K562 (cell line): ENCODE results near the gene CYP4F11. TPM values are rescaled to one million over a fixed set of nuclear protein-coding genes. Genes with fewer than 3 reads are reported as not detected.

Experiments
- ATAC-seq: fragments of 200-7000 bp; cut with Tn5 transposase; 3 replicates; pipeline ENCODE4 v1.9.1; 2020; ENCODE audit warnings: moderate library complexity
- BruUV-seq: library from RNA; stranded (reverse); fragments of 400-500 nt; replicated peaks from 2 replicates; lab custom pipeline; 2021; lab: Mats Ljungman, UMichigan
- CTCF ChIA-PET: fragments of 300-600 bp; formaldehyde crosslinking; extraction: SDS; loops from one replicate; lab custom pipeline; 2021; ENCODE audit warnings: low intra/inter-chr PET ratio; lab: Yijun Ruan, JAX
- POLR2A ChIA-PET: fragments of 300-600, 350-650 bp; sonication (Branson Sonifier 250); formaldehyde crosslinking; extraction: SDS; loops from one replicate; lab custom pipeline; 2021; ENCODE audit warnings: antibody characterized with exemption, inconsistent platforms; lab: Yijun Ruan, JAX
- DNase-seq, 4 experiments: peaks; one replicate each; pipeline versions ENCODE4 v3.0.0 to v3.0.0-alpha.2; 2011 to 2018; ENCODE audit warnings: low spot score in 3 of 4, mixed read lengths in 3 of 4; ENCODE audit errors: extremely low read depth in 1 of 4
- FAIRE-seq: peaks from 2 replicates; lab custom pipeline; 2011; peaks lifted over from hg19 to GRCh38; lab: Jason Lieb, UNC
- H2AFZ ChIP-seq: 2 replicates; pipeline ENCODE4 v1.6.0; 2011; ENCODE audit warnings: low read depth, low read length, control low read depth, inconsistent platforms
- H3K27ac ChIP-seq: fragments of 200-600 bp; 3 replicates; pipeline ENCODE4 v1.8.0; 2011; ENCODE audit warnings: low read depth, mild to moderate bottlenecking, control low read depth, inconsistent platforms, low read length, moderate library complexity, mixed read lengths; ENCODE audit errors: extremely low read depth
- H3K27me3 ChIP-seq, 2 experiments: fragments of 300-600 bp in 1 of 2; 2 replicates in 1 of 2; 3 replicates in 1 of 2; pipeline versions ENCODE4 v1.6.0 to v1.8.0; 2011; ENCODE audit warnings: inconsistent platforms in 2 of 2, low read length in 2 of 2, mild to moderate bottlenecking in 1 of 2, mixed read lengths in 1 of 2, moderate library complexity in 1 of 2; ENCODE audit not compliant: control insufficient read depth in 2 of 2, insufficient read depth in 2 of 2
- H3K36me3 ChIP-seq: fragments of 300-600 bp; 3 replicates; pipeline ENCODE4 v1.8.0; 2011; ENCODE audit warnings: mild to moderate bottlenecking, low read length, inconsistent platforms; ENCODE audit not compliant: control insufficient read depth, insufficient read depth
- H3K4me1 ChIP-seq, 2 experiments: fragments of 200-600 bp in 1 of 2; replicated peaks in 1 of 2; 2 replicates in 1 of 2; 3 replicates in 1 of 2; pipeline versions ENCODE4 v1.5.1 to v1.8.0; 2011; ENCODE audit warnings: inconsistent platforms in 2 of 2, low read length in 2 of 2, mild to moderate bottlenecking in 1 of 2, mixed read lengths in 1 of 2, moderate library complexity in 1 of 2; ENCODE audit not compliant: control insufficient read depth in 2 of 2, insufficient read depth in 2 of 2
- H3K4me2 ChIP-seq: 2 replicates; pipeline ENCODE4 v1.6.1; 2011; ENCODE audit warnings: low read length, control low read depth, inconsistent platforms, mixed read lengths; ENCODE audit not compliant: insufficient read depth
- H3K4me3 ChIP-seq: fragments of 200-600 bp; sonication (generic), shearing (Covaris generic); 2 replicates; pipeline ENCODE4 v1.5.1; 2016; ENCODE audit warnings: control low read depth, inconsistent platforms
- H3K79me2 ChIP-seq: fragments of 200-600 bp; 3 replicates; pipeline ENCODE4 v1.8.0; 2011; ENCODE audit warnings: low read length, inconsistent platforms; ENCODE audit not compliant: control insufficient read depth, insufficient read depth
- H3K9ac ChIP-seq, 2 experiments: 2 replicates each; pipeline versions ENCODE4 v1.6.0 to v1.6.1; 2011; ENCODE audit warnings: low read depth in 2 of 2, low read length in 2 of 2, control low read depth in 1 of 2, inconsistent platforms in 1 of 2, mild to moderate bottlenecking in 1 of 2, mixed read lengths in 1 of 2; ENCODE audit not compliant: insufficient read depth in 1 of 2
- H3K9me1 ChIP-seq: one replicate; pipeline ENCODE4 v1.6.0; 2011; ENCODE audit warnings: inconsistent platforms, mild to moderate bottlenecking, low read length, moderate library complexity; ENCODE audit not compliant: control insufficient read depth, insufficient read depth
- H3K9me3 ChIP-seq: replicated peaks from 2 replicates; pipeline ENCODE4 v1.5.1; 2011; ENCODE audit warnings: low read depth, low read length, inconsistent platforms; ENCODE audit not compliant: control insufficient read depth, insufficient read depth
- H4K20me1 ChIP-seq: replicated peaks from 2 replicates; pipeline ENCODE4 v1.6.1; 2011; ENCODE audit warnings: low read length, inconsistent platforms, mixed read lengths; ENCODE audit not compliant: control insufficient read depth, insufficient read depth
- CREB1 ChIP-seq, 2 experiments: sonication (generic) in 1 of 2; formaldehyde crosslinking in 1 of 2; IDR thresholded peaks; 2 replicates each; pipeline versions ENCODE4 v1.6.1 to v1.8.0; 2012 to 2022; ENCODE audit warnings: inconsistent platforms in 1 of 2, mild to moderate bottlenecking in 1 of 2, missing genetic modification reagents in 1 of 2, moderate library complexity in 1 of 2
- ELK1 ChIP-seq: sonication (generic); formaldehyde crosslinking; IDR thresholded peaks from 2 replicates; pipeline ENCODE4 v1.8.1; 2022; ENCODE audit warnings: missing genetic modification reagents
- GABPB1 ChIP-seq: sonication (generic); formaldehyde crosslinking; IDR thresholded peaks from 2 replicates; pipeline ENCODE4 v1.8.0; 2022; ENCODE audit warnings: mild to moderate bottlenecking, missing genetic modification reagents
- GATAD2B ChIP-seq: fragments of 450-650 bp; IDR thresholded peaks from 2 replicates; pipeline ENCODE4 v1.6.1; 2017; ENCODE audit warnings: mild to moderate bottlenecking, borderline replicate concordance
- HOMEZ ChIP-seq: fragments of 250-450 bp; sonication (Bioruptor Pico); IDR thresholded peaks from 2 replicates; pipeline ENCODE4 v1.4.0; 2020; ENCODE audit warnings: mild to moderate bottlenecking, moderate library complexity
- PHB2 ChIP-seq: fragments of 450-650 bp; IDR thresholded peaks from 2 replicates; pipeline ENCODE4 v1.6.1; 2017; ENCODE audit warnings: low read depth
- RBBP5 ChIP-seq: fragments of 200-600 bp; sonication (generic); IDR thresholded peaks from 2 replicates; pipeline ENCODE4 v1.6.1; 2012; ENCODE audit warnings: borderline replicate concordance, mild to moderate bottlenecking, low read length, control low read depth, inconsistent platforms; ENCODE audit not compliant: insufficient read depth, poor library complexity, severe bottlenecking
- SAP30 ChIP-seq: fragments of 200-600 bp; sonication (generic); IDR thresholded peaks from 2 replicates; pipeline ENCODE4 v1.6.1; 2012; ENCODE audit warnings: borderline replicate concordance, low read depth, mild to moderate bottlenecking, moderate library complexity, low read length, control low read depth, inconsistent platforms; ENCODE audit not compliant: insufficient read depth, poor library complexity, severe bottlenecking
- ZKSCAN8 ChIP-seq: fragments of 200-800 bp; sonication (Bioruptor generic); IDR thresholded peaks from 2 replicates; pipeline ENCODE4 v1.6.1; 2016; ENCODE audit warnings: missing genetic modification characterization, missing compliant biosample characterization
- ZNF134 ChIP-seq: fragments of 250-450 bp; sonication (Bioruptor Pico); conservative IDR thresholded peaks from 2 replicates; pipeline ENCODE4 v1.4.0; 2020
- ZNF75A ChIP-seq: fragments of 450-650 bp; formaldehyde crosslinking; IDR thresholded peaks from 2 replicates; pipeline ENCODE4 v1.4.0; 2020; ENCODE audit warnings: mild to moderate bottlenecking
- WGBS: fragments of 100-300 bp; shearing (Covaris generic); methylation state at CpG from one replicate; pipeline ENCODE4 v1.1.6; 2016; ENCODE audit warnings: low coverage, mixed read lengths; ENCODE audit not compliant: insufficient coverage; ENCODE audit errors: missing lambda C conversion rate; 5-methylcytosine and 5-hydroxymethylcytosine counted together
- in situ Hi-C: fragments of 300-500 bp; cut with MboI; formaldehyde crosslinking; loops from 4 replicates; pipeline ENCODE4 v1.15.0; 2018; ENCODE audit warnings: inconsistent platforms, mixed read lengths
- intact Hi-C: fragments of 100-400 bp; cut with micrococcal nuclease; formaldehyde crosslinking; loops from 2 replicates; pipeline ENCODE4 v1.14.2; 2022
- polyA plus RNA-seq, 8 experiments: library from polyadenylated mRNA; depleted of rRNA in 4 of 8; stranded (reverse) in 5 of 8; unstranded in 3 of 8; fragments of >200 nt; fragmentation: Nextera tagmentation in 2 of 8; fragmentation: Illumina TruSeq in 1 of 8; extraction: Ambion mirVana in 2 of 8; extraction: Trizol in 1 of 8; gene quantifications; 2 replicates each; pipeline versions ENCODE4 v1.2.1 to v1.2.3, GENCODE V29; 2011 to 2014; ENCODE audit warnings: inconsistent platforms in 1 of 8, missing spikeins in 1 of 8
- total RNA-seq, 7 experiments: library from RNA; depleted of rRNA in 6 of 7; stranded (reverse); fragments of >200 nt in 6 of 7; fragmentation: Illumina TruSeq in 2 of 7; extraction: Trizol in 2 of 7; gene quantifications; 2 replicates each; pipeline versions ENCODE4 v1.2.1 to v1.2.3, GENCODE V29; 2011 to 2021; ENCODE audit warnings: low replicate concordance in 1 of 7
- TF ChIP-seq, protein P1 (sequence below): fragments of 450-650 bp; IDR thresholded peaks from one replicate; pipeline ENCODE4 v1.6.1; 2018; ENCODE audit warnings: mild to moderate bottlenecking, moderate library complexity; ENCODE audit not compliant: partially characterized antibody

Gene CYP4F11
- total and polyA plus RNA-seq, 9 of the 15 experiments (the other 6 are each of a cell fraction or from before 2014, with no cell fraction given): 0.03 TPM; not detected in 8

GRCh38 chr19:15928321-15928720, 6.0 kb downstream of the CYP4F11 start:
- Histone ChIP-seq H3K79me2 (no peaks in the 10 kb centered on the region), H3K27me3 (peaks cover 0 to 26% of the 10 kb centered on the region in 2 experiments; a peak in 2 of 5 replicates), H3K9me1 (no peaks in the 10 kb centered on the region), H3K9me3 (no peaks in the 10 kb centered on the region), H3K4me3 (no peak overlapping the region), H3K4me2 (no peak overlapping the region), H2AFZ (no peak overlapping the region), H3K4me1 (no peaks in the 10 kb centered on the region), H3K36me3 (no peaks in the 10 kb centered on the region), H3K9ac (no peak overlapping the region), H3K27ac (no peak overlapping the region), H4K20me1 (no peaks in the 10 kb centered on the region)
- no peak for DNase-seq
- TF ChIP-seq ELK1 (CRISPR knock-in tag): no peak
- TF ChIP-seq RBBP5: no peak
- TF ChIP-seq GATAD2B: no peak
- no peak for TF ChIP-seq ZNF75A (CRISPR knock-in tag)
- BruUV-seq: no TSS peak
- ChIA-PET POLR2A (interaction anchor here (0.5 kb wide), 1 partner anchor 185 kb away, joined by 3 read pairs; no protein-coding TSS in a partner anchor), CTCF (no interaction called here)
- WGBS: 0% methylated on average over 3 of the region's 3 CpGs
- intact Hi-C loops: no loop called here
- no peak for ATAC-seq
- FAIRE-seq: no peak
- in situ Hi-C loops: no loop called here

- peaks cover 3% of the 10 kb centered on the region for H3K9me1 ChIP-seq
- BruUV-seq: no TSS peak
- H3K4me3 ChIP-seq: no peak overlapping the region
- no peaks in the 10 kb centered on the region for H3K79me2 ChIP-seq
- H3K9me3 ChIP-seq: no peaks in the 10 kb centered on the region
- FAIRE-seq (no peak), DNase-seq (no peak), ATAC-seq (no peak)
- H3K36me3 ChIP-seq: no peaks in the 10 kb centered on the region
- ChIA-PET CTCF (no interaction called here), POLR2A (no interaction called here)
- TF ChIP-seq ZNF134 (CRISPR knock-in tag) (no peak), SAP30 (no peak), ZKSCAN8 (CRISPR knock-in tag) (no peak), PHB2 (no peak), HOMEZ (CRISPR knock-in tag) (no peak), CREB1 (IDR thresholded peaks at IDR 0.05) (no peak), CREB1 (CRISPR knock-in tag; IDR thresholded peaks at IDR 0.05) (no peak), GABPB1 (CRISPR knock-in tag) (no peak)
- TF ChIP-seq, protein P1, sequence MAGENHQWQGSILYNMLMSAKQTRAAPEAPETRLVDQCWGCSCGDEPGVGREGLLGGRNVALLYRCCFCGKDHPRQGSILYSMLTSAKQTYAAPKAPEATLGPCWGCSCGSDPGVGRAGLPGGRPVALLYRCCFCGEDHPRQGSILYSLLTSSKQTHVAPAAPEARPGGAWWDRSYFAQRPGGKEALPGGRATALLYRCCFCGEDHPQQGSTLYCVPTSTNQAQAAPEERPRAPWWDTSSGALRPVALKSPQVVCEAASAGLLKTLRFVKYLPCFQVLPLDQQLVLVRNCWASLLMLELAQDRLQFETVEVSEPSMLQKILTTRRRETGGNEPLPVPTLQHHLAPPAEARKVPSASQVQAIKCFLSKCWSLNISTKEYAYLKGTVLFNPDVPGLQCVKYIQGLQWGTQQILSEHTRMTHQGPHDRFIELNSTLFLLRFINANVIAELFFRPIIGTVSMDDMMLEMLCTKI: no peak
- H3K27ac ChIP-seq: no peak overlapping the region
- in situ Hi-C loops (no loop called here), intact Hi-C loops (no loop called here)
- 0% methylated on average over 1 of the region's 1 CpG for WGBS
- H3K4me2 ChIP-seq: no peak overlapping the region
- H3K27me3 ChIP-seq: peaks cover 0 to 26% of the 10 kb centered on the region in 2 experiments; a peak in 2 of 5 replicates
- no peak overlapping the region for H2AFZ ChIP-seq
- H4K20me1 ChIP-seq: no peaks in the 10 kb centered on the region
- H3K9ac ChIP-seq: no peak overlapping the region
- no peaks in the 10 kb centered on the region for H3K4me1 ChIP-seq
Observed at GRCh38 chr19:15926484-15926883, 7.8 kb downstream of the CYP4F11 start.
